Gastrocnemius medialis (tissue), 4 donors: Measurements from ENCODE around the gene MED9.

Experiments used
- POLR2A ChIP-seq, 2 donors: fragments of 450-650 bp; IDR thresholded peaks; one replicate each; pipeline ENCODE4 v1.6.1; 2017; ENCODE audit warnings: antibody characterized with exemption in 2 of 2, mild to moderate bottlenecking in 2 of 2, moderate library complexity in 2 of 2
- TF ChIP-seq, protein P1 (sequence below), 5 experiments: fragments of 450-650 bp in 3 of 5; fragments of 200-600 bp in 2 of 5; sonication (generic) in 2 of 5; IDR thresholded peaks in 4 of 5; conservative IDR thresholded peaks in 1 of 5; 1 replicate in 4 of 5; 2 replicates in 1 of 5; pipeline ENCODE4 v1.5.1; 2016 to 2019; ENCODE audit warnings: antibody characterized with exemption in 5 of 5, mild to moderate bottlenecking in 3 of 5, moderate library complexity in 3 of 5

DNA sequence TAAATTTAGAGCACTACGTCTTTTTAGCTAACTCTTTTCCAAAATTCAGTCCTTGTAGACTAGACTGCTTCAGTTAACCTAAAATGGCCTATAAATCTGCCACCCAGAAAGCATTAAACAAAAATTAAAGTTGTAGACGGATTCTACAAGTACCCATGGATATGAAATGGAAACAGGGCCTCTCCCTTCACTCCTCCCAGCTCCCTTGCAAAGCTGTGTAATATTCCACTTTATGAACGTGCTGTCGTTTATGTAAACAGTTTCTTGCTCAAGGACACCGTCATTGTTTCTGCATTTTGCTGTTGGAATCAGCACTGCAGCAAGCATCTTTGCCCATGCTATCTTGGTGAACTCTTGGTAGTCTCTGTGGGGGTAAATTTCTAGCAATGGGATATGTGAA is 5.1 kb downstream of the MED9 start:
- TF ChIP-seq, protein P1, sequence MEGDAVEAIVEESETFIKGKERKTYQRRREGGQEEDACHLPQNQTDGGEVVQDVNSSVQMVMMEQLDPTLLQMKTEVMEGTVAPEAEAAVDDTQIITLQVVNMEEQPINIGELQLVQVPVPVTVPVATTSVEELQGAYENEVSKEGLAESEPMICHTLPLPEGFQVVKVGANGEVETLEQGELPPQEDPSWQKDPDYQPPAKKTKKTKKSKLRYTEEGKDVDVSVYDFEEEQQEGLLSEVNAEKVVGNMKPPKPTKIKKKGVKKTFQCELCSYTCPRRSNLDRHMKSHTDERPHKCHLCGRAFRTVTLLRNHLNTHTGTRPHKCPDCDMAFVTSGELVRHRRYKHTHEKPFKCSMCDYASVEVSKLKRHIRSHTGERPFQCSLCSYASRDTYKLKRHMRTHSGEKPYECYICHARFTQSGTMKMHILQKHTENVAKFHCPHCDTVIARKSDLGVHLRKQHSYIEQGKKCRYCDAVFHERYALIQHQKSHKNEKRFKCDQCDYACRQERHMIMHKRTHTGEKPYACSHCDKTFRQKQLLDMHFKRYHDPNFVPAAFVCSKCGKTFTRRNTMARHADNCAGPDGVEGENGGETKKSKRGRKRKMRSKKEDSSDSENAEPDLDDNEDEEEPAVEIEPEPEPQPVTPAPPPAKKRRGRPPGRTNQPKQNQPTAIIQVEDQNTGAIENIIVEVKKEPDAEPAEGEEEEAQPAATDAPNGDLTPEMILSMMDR (IDR thresholded peaks at IDR 0.05 in 4 of 5, conservative IDR thresholded peaks at IDR 0.05 in 1 of 5): no peak
- no peak for TF ChIP-seq POLR2A (IDR thresholded peaks at IDR 0.05)
